ENCODE data around the gene PLCB1. TPM values are rescaled to one million over a fixed set of nuclear protein-coding genes. Genes with fewer than 3 reads are reported as not detected.

Gene PLCB1
- total RNA-seq (10 to 100 TPM in 1 of 5 experiments, 1 to 10 TPM in 3, under 1 TPM in 1; 0.56 to 17.6 (median 2.3) TPM), polyA plus RNA-seq (1 to 10 TPM; 1.7 to 2.3 TPM), total RNA-seq (5.1 reads per million, percentile 24 among the genes with 10 or more reads in this experiment)

DNA sequence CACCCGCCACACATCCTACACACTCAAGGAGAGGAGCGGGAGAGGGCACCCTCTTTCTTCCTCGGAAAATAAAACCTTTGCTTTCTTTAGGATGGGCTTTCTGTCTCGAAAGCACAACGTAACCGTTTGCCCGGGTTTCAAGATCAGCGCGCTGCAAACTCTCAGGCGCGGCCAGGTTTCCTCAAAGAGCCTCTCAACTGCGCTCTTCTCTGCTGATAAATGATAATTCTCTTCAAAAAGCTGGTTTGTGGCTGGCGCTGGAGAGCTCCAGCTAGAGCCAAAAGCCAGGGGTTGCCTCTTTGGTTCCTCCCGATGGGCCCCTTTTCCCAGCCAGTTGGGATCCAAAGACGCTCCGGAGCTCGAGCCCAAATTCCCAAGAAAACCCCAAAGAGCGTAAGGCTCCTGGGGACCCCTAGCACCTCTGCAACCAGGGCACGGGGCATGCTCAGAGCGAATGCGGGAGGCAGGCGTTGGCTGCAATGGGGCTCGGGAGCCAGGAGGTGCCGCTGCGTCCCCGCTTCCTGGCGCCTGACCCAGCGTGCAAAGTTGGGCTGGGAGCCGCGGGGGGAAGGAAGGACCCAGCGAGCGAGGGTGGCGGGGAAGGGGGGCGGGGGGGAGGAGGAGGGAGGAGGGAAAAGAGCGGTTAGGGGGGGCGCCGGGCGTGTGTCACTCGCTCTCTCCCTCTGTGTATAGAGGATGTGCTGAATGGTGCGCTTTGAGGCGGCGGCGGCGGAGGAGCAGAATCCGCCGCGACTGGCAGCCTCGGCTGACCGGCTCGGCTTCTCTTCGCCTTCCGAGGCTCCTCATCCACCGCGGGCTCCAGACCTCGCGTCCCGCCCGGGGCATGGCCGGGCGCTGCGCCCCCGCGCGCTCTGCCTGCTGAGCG, at the start of gene PLCB1:
Gene PLCB1 (plus strand): TSS at position 669 of the 886 bp plus-strand sequence. CDS start 386 bp downstream, outside the sequence.
- H3K4me3 Mint-ChIP-seq, result peak within 1 kb of the TSS; percentile 67 to 87 (median 80)
- peaks cover 7 to 20% (median 9%) of the 10 kb centered on the region in 7 donors for H3K4me1 Mint-ChIP-seq
- peak within 1 kb of the TSS in 2 of 9 donors; percentile 22 to 42 for H3K27ac Mint-ChIP-seq
- intact Hi-C loops (cut with micrococcal nuclease), result loop anchor here (1.0 to 5.0 kb wide), 5 partner anchors 21 to 590 kb away; partner anchors contain the start of gene TMX4 (in 1 of the 2)
- POLR2A ChIA-PET, result no interaction called here
- ATAC-seq (peak; percentile 93), DNase-seq (peak; percentile 59 to 82 (median 70))
- Histone ChIP-seq H3K4me1 (ENCODE audit: control insufficient read depth in 2 of 2, insufficient read depth in 2 of 2, low read length in 2 of 2) (peaks cover 6 to 16% of the 10 kb centered on the region in 2 donors), H3K27ac (ENCODE audit: low read depth, low read length) (no peak within 1 kb of the TSS), H3K9me3 (ENCODE audit: control insufficient read depth in 2 of 3, low read length in 3 of 3) (no peaks in the 10 kb centered on the region), H3K36me3 (ENCODE audit: control insufficient read depth in 2 of 3, insufficient read depth in 3 of 3, low read length in 3 of 3) (no peaks in the 10 kb centered on the region), H3K27me3 (ENCODE audit: control insufficient read depth in 2 of 2, insufficient read depth in 2 of 2, low read length in 2 of 2) (peaks cover 0 to 3% of the 10 kb centered on the region in 2 donors), H3K4me3 (ENCODE audit: low read length) (peak within 1 kb of the TSS; percentile 57)
- CTCF ChIA-PET, result interaction anchor here (1.1 to 1.8 kb wide), 2 partner anchors 175 to 590 kb away, joined by 3 to 5 read pairs; no protein-coding TSS in a partner anchor
- peaks cover 0 to 3% (median 0%) of the 10 kb centered on the region in 11 donors for H3K9me3 Mint-ChIP-seq
- H3K36me3 Mint-ChIP-seq, result no peaks in the 10 kb centered on the region
- peaks cover 13 to 54% (median 28%) of the 10 kb centered on the region in 5 donors for H3K27me3 Mint-ChIP-seq

DNA sequence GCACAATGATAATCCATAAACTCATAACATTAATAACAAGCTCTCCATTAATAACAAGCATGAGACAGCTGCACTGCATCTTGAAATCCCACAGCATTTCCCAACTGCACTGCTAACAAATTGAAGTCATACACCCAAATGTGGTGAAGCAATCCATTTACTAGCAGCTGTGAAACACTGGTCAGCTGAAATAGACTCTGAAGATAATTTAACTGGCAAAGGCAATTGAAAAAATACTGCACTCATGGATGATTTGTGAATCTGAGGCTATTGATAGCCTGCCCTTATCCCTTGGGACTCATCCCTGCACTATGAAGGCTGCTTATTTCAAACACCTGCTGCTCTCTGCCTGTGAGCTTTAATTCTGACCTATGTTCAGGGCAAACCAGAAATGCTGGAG, 49.1 kb upstream of the PLCB1 start:
- no peaks in the 10 kb centered on the region for H3K4me1 ChIP-seq (ENCODE audit: control insufficient read depth in 2 of 2, insufficient read depth in 2 of 2, low read length in 2 of 2)
- CTCF ChIA-PET, result no interaction called here
- POLR2A ChIA-PET, result no interaction called here

DNA sequence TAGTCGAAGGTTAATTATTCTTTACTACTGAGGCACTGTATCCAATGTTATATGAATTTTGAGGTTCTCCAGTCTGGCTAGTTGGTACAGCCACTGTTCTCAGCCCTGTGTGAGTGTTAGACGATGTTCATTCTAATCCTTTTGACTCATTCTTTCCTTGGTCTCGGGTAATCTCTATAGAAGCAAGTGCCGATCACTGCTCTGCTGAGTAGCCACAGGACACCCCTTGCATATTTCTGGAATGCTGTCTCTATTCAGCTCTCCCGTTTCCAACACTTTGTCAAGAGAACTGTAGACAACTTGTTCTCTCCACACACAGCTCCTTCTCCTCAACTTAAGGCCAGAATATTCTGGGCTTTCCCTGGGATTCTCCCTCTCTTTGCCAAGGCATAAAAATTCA, 42.4 kb upstream of the PLCB1 start:
- ChIA-PET CTCF (no interaction called here), POLR2A (no interaction called here)
- H3K27me3 Mint-ChIP-seq, result peaks cover 5 to 40% (median 26%) of the 10 kb centered on the region in 5 donors
- DNase-seq (no peak), ATAC-seq (no peak)
- no peaks in the 10 kb centered on the region for H3K9me3 ChIP-seq (ENCODE audit: control insufficient read depth in 2 of 3, low read length in 3 of 3)
- no peak overlapping the region for H3K4me3 ChIP-seq (ENCODE audit: low read length)
- intact Hi-C loops (cut with micrococcal nuclease), result no loop called here
- H3K4me1 ChIP-seq (ENCODE audit: control insufficient read depth in 2 of 2, insufficient read depth in 2 of 2, low read length in 2 of 2), result no peaks in the 10 kb centered on the region
- H3K36me3 ChIP-seq (ENCODE audit: control insufficient read depth in 2 of 3, insufficient read depth in 3 of 3, low read length in 3 of 3), result no peaks in the 10 kb centered on the region
- no peak overlapping the region for H3K27ac ChIP-seq (ENCODE audit: low read depth, low read length)
- no peaks in the 10 kb centered on the region for H3K36me3 Mint-ChIP-seq
- H3K4me3 Mint-ChIP-seq, result no peak overlapping the region
- no peaks in the 10 kb centered on the region for H3K9me3 Mint-ChIP-seq
- H3K27me3 ChIP-seq (ENCODE audit: control insufficient read depth in 2 of 2, insufficient read depth in 2 of 2, low read length in 2 of 2), result no peaks in the 10 kb centered on the region
- no peak overlapping the region for H3K27ac Mint-ChIP-seq
- H3K4me1 Mint-ChIP-seq, result no peaks in the 10 kb centered on the region

More for the DNA sequence above, 49.1 kb upstream of the PLCB1 start:
- H3K27me3 Mint-ChIP-seq, result peaks cover 0 to 14% (median 2%) of the 10 kb centered on the region in 5 donors
- H3K9me3 Mint-ChIP-seq, result no peaks in the 10 kb centered on the region
- Histone ChIP-seq H3K4me3 (ENCODE audit: low read length) (no peak overlapping the region), H3K27ac (ENCODE audit: low read depth, low read length) (no peak overlapping the region), H3K9me3 (ENCODE audit: control insufficient read depth in 2 of 3, low read length in 3 of 3) (no peaks in the 10 kb centered on the region), H3K27me3 (ENCODE audit: control insufficient read depth in 2 of 2, insufficient read depth in 2 of 2, low read length in 2 of 2) (no peaks in the 10 kb centered on the region), H3K36me3 (ENCODE audit: control insufficient read depth in 2 of 3, insufficient read depth in 3 of 3, low read length in 3 of 3) (no peaks in the 10 kb centered on the region)
- no peak overlapping the region for H3K27ac Mint-ChIP-seq
- H3K36me3 Mint-ChIP-seq, result no peaks in the 10 kb centered on the region
- no peaks in the 10 kb centered on the region for H3K4me1 Mint-ChIP-seq
- DNase-seq, result no peak
- intact Hi-C loops (cut with micrococcal nuclease), result no loop called here
- H3K4me3 Mint-ChIP-seq, result no peak overlapping the region
- no peak for ATAC-seq

DNA sequence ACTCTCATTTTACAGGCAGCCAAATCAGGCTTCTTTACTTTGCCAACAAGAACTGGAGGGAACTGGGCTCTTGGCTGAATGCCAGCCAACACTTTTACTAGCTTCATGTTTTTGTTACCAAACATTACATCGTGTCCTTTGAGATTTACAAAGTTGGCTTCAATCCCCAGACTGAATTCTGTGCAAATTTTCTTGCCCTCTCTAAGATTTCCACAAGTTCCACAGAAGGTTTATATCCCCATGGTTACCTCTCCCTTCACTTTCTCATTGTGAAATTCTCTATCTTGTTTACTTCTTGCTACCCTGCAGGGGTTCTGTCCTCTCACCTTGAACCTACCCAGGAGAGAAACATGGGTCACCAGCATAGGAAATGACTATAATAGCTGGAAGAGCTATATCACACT, 37.6 kb upstream of the PLCB1 start:
- Histone ChIP-seq H3K4me3 (ENCODE audit: low read length) (no peak overlapping the region), H3K4me1 (ENCODE audit: control insufficient read depth in 2 of 2, insufficient read depth in 2 of 2, low read length in 2 of 2) (no peaks in the 10 kb centered on the region), H3K9me3 (ENCODE audit: control insufficient read depth in 2 of 3, low read length in 3 of 3) (no peaks in the 10 kb centered on the region), H3K36me3 (ENCODE audit: control insufficient read depth in 2 of 3, insufficient read depth in 3 of 3, low read length in 3 of 3) (no peaks in the 10 kb centered on the region), H3K27me3 (ENCODE audit: control insufficient read depth in 2 of 2, insufficient read depth in 2 of 2, low read length in 2 of 2) (no peaks in the 10 kb centered on the region), H3K27ac (ENCODE audit: low read depth, low read length) (no peak overlapping the region)
- POLR2A ChIA-PET, result no interaction called here
- Mint-ChIP-seq H3K27ac (no peak overlapping the region), H3K9me3 (no peaks in the 10 kb centered on the region), H3K4me1 (no peaks in the 10 kb centered on the region), H3K27me3 (peaks cover 0 to 35% (median 14%) of the 10 kb centered on the region in 5 donors), H3K36me3 (no peaks in the 10 kb centered on the region), H3K4me3 (no peak overlapping the region)
- CTCF ChIA-PET, result interaction anchor here (0.7 kb wide), 1 partner anchor 982 kb away, joined by 3 read pairs; no protein-coding TSS in a partner anchor
- ATAC-seq (no peak), DNase-seq (no peak)
- intact Hi-C loops (cut with micrococcal nuclease), result no loop called here

DNA sequence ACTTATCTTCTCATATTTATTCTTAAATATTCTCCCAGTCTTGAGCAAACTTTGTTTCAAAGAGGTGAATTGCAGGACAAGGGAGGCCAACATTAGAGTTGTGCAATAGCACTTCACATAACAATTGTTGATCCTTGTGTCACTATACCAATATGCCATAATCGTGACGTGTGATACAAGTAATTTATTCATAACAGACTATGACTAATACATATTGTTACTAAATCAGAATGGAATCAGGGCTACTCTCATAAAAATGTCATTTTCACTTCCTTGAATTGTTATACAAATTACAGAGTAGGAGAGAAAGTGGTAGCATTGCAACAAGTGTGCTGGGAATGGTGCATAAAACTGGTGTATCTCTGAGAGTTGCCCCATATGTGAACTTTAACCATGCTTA, 37.2 kb upstream of the PLCB1 start:
- Mint-ChIP-seq H3K4me1 (no peaks in the 10 kb centered on the region), H3K27ac (no peak overlapping the region), H3K36me3 (no peaks in the 10 kb centered on the region), H3K27me3 (peaks cover 0 to 31% (median 11%) of the 10 kb centered on the region in 5 donors), H3K9me3 (no peaks in the 10 kb centered on the region), H3K4me3 (no peak overlapping the region)
- H3K4me3 ChIP-seq (ENCODE audit: low read length), result no peak overlapping the region
- no peaks in the 10 kb centered on the region for H3K9me3 ChIP-seq (ENCODE audit: control insufficient read depth in 2 of 3, low read length in 3 of 3)
- no peaks in the 10 kb centered on the region for H3K4me1 ChIP-seq (ENCODE audit: control insufficient read depth in 2 of 2, insufficient read depth in 2 of 2, low read length in 2 of 2)
- DNase-seq (no peak), ATAC-seq (peak; percentile 50)
- H3K36me3 ChIP-seq (ENCODE audit: control insufficient read depth in 2 of 3, insufficient read depth in 3 of 3, low read length in 3 of 3), result no peaks in the 10 kb centered on the region
- no peaks in the 10 kb centered on the region for H3K27me3 ChIP-seq (ENCODE audit: control insufficient read depth in 2 of 2, insufficient read depth in 2 of 2, low read length in 2 of 2)
- intact Hi-C loops (cut with micrococcal nuclease), result no loop called here
- H3K27ac ChIP-seq (ENCODE audit: low read depth, low read length), result no peak overlapping the region
- ChIA-PET POLR2A (no interaction called here), CTCF (interaction anchor here (0.7 kb wide), 1 partner anchor 981 kb away, joined by 3 read pairs; no protein-coding TSS in a partner anchor)

DNA sequence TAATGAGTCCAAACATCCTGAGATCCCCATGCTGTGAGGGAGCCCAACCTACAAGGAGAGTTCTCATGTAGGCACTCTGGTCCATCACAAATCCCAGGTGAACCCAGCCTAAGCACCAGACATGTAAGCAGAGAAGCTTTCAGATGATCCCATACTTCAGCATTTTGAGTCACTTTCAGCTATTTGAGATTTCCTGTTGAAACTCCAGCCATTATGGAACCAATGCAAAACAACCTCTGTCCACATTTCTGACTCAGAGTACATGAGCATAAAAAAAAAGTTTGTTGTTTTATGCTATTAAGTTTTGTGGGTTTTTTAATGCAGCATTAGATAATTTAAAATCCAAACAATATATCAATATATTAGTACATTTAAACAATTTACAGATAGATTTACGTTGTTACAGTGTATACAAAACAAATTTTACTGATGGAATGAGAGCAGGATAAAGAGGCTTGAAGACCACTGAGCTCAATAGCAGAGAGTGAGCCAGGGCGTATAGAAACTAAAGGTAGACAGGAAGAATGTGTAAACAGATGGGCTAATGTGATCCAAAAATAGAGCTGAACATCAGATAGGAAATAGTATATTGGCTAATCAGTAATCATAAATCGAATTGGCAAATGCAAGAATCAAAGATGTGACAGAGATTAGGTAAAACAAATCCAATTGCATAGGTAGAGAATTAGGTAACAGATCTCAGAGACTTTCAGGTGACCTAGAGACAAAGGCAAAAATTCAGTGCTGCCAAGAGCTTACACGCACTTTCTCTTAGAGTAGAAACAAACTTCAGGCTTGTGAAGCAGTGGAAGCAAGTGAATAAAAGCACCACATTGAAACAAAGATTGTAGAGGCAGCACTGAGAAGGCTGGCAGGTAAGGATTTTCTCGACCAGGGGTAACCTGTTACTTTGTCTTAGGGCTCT, 36.2 kb upstream of the PLCB1 start:
- CTCF ChIA-PET, result no interaction called here

More for the DNA sequence above, 36.2 kb upstream of the PLCB1 start:
- peaks cover 0 to 1% (median 0%) of the 10 kb centered on the region in 7 donors for H3K4me1 Mint-ChIP-seq
- H3K9me3 Mint-ChIP-seq, result no peaks in the 10 kb centered on the region
- intact Hi-C loops (cut with micrococcal nuclease), result no loop called here
- H3K36me3 Mint-ChIP-seq, result no peaks in the 10 kb centered on the region
- DNase-seq (no peak), ATAC-seq (no peak)
- no peak overlapping the region for H3K4me3 Mint-ChIP-seq
- Histone ChIP-seq H3K4me1 (ENCODE audit: control insufficient read depth in 2 of 2, insufficient read depth in 2 of 2, low read length in 2 of 2) (no peaks in the 10 kb centered on the region), H3K36me3 (ENCODE audit: control insufficient read depth in 2 of 3, insufficient read depth in 3 of 3, low read length in 3 of 3) (no peaks in the 10 kb centered on the region), H3K27ac (ENCODE audit: low read depth, low read length) (no peak overlapping the region), H3K9me3 (ENCODE audit: control insufficient read depth in 2 of 3, low read length in 3 of 3) (no peaks in the 10 kb centered on the region), H3K4me3 (ENCODE audit: low read length) (no peak overlapping the region), H3K27me3 (ENCODE audit: control insufficient read depth in 2 of 2, insufficient read depth in 2 of 2, low read length in 2 of 2) (no peaks in the 10 kb centered on the region)
- H3K27ac Mint-ChIP-seq, result no peak overlapping the region
- peaks cover 0 to 35% (median 13%) of the 10 kb centered on the region in 5 donors for H3K27me3 Mint-ChIP-seq
- POLR2A ChIA-PET, result no interaction called here
